Natural killer cell treated with Interleukin-12 subunit alpha and Interleukin-12 subunit beta and Interleukin-15 and Interleukin-18, amount 100 ng/mL, for 72 hours (primary cell): ENCODE measurements around the gene PROZ. TPM values are rescaled to one million over a fixed set of nuclear protein-coding genes. Genes with fewer than 3 reads are reported as not detected.

Experiments
- ATAC-seq, 2 donors: fragments of 150-1000 bp; cut with Tn5 transposase in 1 of 2; sonication (Bioruptor Pico), chemical (Tn5 transposase) in 1 of 2; 2 replicates each; pipeline ENCODE4 v1.10.0; 2021
- DNase-seq: peaks from one replicate; pipeline ENCODE4 v3.0.0; 2022; ENCODE audit warnings: low spot score
- H3K27ac Mint-ChIP-seq, 2 donors: 1 replicate in 1 of 2; 2 replicates in 1 of 2; pipeline ENCODE4 v1.8.0; 2022; ENCODE audit warnings: mixed read lengths in 2 of 2, mild to moderate bottlenecking in 1 of 2, moderate library complexity in 1 of 2
- H3K27me3 Mint-ChIP-seq, 2 donors: 1 replicate in 1 of 2; 2 replicates in 1 of 2; pipeline ENCODE4 v1.8.0; 2022; ENCODE audit warnings: mixed read lengths in 2 of 2
- H3K36me3 Mint-ChIP-seq: one replicate; pipeline ENCODE4 v1.8.0; 2022; ENCODE audit warnings: mixed read lengths
- H3K4me1 Mint-ChIP-seq, 2 donors: 1 replicate in 1 of 2; 2 replicates in 1 of 2; pipeline ENCODE4 v1.8.0; 2022; ENCODE audit warnings: low read depth in 2 of 2, mixed read lengths in 2 of 2, mild to moderate bottlenecking in 1 of 2
- H3K4me3 Mint-ChIP-seq: one replicate; pipeline ENCODE4 v1.8.0; 2022; ENCODE audit warnings: mixed read lengths
- H3K9me3 Mint-ChIP-seq: 2 replicates; pipeline ENCODE4 v1.8.0; 2022; ENCODE audit warnings: mixed read lengths
- total RNA-seq, 2 donors: library from RNA; stranded (reverse); gene quantifications; one replicate each; pipeline ENCODE4 v1.2.3, GENCODE V29; 2022

The PROZ gene
- total RNA-seq, 2 donors from 2014 or later, result not detected

GRCh38 chr13:113124211-113124970 is 34.1 kb upstream of the PROZ start:
- H3K4me1 Mint-ChIP-seq, result no peaks in the 10 kb centered on the region
- no peaks in the 10 kb centered on the region for H3K9me3 Mint-ChIP-seq
- H3K4me3 Mint-ChIP-seq, result no peak overlapping the region
- no peak overlapping the region for H3K27ac Mint-ChIP-seq
- H3K36me3 Mint-ChIP-seq, result no peaks in the 10 kb centered on the region
- DNase-seq (no peak), ATAC-seq (no peak)
- H3K27me3 Mint-ChIP-seq, result peaks cover 14 to 18% of the 10 kb centered on the region in 2 donors

DNA sequence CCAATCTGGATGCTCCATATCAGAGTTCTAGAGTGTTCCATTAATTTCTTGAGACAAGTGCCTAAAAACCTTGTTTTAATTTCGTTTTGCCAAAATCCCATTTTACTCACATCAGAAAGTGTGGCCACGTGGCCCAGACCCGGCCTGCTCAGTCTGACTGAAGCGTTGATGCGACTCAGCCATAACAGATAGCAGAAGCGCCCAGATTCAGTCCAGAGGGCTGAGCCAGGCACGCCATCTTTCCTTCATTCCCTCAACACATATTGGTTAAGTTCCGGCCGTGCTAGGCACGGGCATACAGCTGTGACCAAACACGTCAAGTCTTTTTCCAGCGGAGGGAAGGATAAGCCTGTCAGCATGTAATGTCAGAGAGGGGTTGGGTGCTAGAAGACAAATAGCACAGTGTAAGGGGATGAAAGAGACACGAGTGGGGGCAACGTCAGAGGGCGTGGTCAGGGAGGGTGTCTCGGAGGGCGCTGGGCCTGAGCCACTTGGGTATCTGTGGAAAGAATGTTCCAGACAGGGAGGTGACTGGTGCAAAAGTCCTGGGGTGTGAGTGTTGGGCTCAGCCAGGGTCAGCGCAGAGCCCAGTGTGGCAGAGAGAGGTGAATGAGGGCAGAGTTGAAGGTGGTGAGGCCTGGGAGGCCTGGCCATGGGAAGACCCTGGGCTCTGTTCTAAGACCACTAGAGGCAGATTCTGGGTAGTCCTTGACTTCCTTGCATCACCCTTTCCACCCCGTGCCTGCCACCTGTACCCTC is 32.8 kb upstream of the PROZ start:
- ATAC-seq (no peak), DNase-seq (no peak)
- H3K27ac Mint-ChIP-seq, result no peak overlapping the region
- no peak overlapping the region for H3K4me3 Mint-ChIP-seq
- no peaks in the 10 kb centered on the region for H3K9me3 Mint-ChIP-seq
- H3K4me1 Mint-ChIP-seq, result peaks cover 0 to 4% of the 10 kb centered on the region in 2 donors
- H3K27me3 Mint-ChIP-seq, result peaks cover 14 to 18% of the 10 kb centered on the region in 2 donors
- no peaks in the 10 kb centered on the region for H3K36me3 Mint-ChIP-seq

DNA sequence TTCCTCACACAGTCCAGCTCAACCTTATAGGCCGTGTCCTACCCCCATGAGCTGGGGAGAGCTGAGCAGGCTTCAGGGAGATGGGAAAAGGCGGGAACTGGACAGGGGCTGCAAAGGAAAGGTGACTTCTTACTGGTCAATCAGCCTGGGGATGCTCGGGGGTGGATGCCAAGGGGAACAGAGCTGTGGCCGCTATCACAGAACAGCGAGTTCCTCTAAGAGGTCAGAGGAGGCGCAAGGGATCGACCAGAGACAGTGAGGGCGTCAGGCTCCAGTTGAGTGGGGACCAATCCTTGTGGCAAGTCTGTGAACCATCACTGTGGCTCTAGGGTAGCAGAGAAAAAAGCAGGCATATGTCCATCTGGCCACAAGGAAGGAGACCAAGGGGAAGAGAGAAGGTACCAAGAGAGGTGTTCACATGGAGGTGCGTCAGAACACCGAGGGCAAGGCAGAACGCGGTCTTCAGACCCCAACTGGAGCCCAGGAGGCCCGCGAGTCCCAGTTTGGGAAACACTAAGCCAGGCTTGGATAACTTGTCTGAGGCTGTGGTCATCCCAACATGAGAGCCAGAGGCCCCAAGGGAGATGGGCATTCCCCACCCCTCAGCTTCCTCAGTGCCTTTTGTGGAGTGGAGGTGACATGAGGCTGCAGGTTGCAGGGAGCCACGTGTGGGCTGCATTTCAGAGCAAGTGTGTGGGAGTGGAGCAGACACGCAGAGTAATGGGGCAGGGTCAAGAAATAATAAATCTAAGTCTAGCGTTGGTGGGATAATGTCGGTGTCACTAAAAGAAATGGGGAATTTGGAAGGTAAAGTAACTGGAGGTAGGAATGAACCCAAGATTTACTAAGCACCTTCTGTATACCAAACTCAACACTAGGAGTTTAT is 31.9 kb upstream of the PROZ start:
- no peak overlapping the region for H3K27ac Mint-ChIP-seq
- DNase-seq, result no peak
- H3K36me3 Mint-ChIP-seq, result no peaks in the 10 kb centered on the region
- peaks cover 14 to 18% of the 10 kb centered on the region in 2 donors for H3K27me3 Mint-ChIP-seq
- no peak for ATAC-seq
- H3K4me3 Mint-ChIP-seq, result no peak overlapping the region
- peaks cover 0 to 4% of the 10 kb centered on the region in 2 donors for H3K4me1 Mint-ChIP-seq
- no peaks in the 10 kb centered on the region for H3K9me3 Mint-ChIP-seq

DNA sequence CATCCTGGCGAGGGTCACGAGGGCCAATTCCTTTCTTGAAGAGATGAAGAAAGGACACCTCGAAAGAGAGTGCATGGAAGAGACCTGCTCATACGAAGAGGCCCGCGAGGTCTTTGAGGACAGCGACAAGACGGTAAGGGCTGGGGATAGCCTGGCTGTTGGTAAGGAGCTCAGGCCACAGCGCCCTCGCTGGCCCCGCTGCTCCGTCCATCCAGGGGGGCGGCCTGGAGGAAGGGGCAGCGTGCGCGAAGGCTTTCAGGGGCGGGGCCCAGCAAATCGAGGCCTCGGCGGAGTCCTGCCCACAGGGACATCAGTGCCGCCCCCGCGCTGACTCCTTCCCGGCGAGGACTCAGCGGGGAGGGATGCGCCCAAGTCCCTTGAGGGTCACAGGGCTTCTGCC is 29.0 kb upstream of the PROZ start:
- peaks cover 0 to 4% of the 10 kb centered on the region in 2 donors for H3K4me1 Mint-ChIP-seq
- peaks cover 15 to 22% of the 10 kb centered on the region in 2 donors for H3K27me3 Mint-ChIP-seq
- no peaks in the 10 kb centered on the region for H3K36me3 Mint-ChIP-seq
- H3K4me3 Mint-ChIP-seq, result no peak overlapping the region
- H3K9me3 Mint-ChIP-seq, result no peaks in the 10 kb centered on the region
- DNase-seq (no peak), ATAC-seq (peak in 1 of 2 donors; percentile 15)
- no peak overlapping the region for H3K27ac Mint-ChIP-seq

DNA sequence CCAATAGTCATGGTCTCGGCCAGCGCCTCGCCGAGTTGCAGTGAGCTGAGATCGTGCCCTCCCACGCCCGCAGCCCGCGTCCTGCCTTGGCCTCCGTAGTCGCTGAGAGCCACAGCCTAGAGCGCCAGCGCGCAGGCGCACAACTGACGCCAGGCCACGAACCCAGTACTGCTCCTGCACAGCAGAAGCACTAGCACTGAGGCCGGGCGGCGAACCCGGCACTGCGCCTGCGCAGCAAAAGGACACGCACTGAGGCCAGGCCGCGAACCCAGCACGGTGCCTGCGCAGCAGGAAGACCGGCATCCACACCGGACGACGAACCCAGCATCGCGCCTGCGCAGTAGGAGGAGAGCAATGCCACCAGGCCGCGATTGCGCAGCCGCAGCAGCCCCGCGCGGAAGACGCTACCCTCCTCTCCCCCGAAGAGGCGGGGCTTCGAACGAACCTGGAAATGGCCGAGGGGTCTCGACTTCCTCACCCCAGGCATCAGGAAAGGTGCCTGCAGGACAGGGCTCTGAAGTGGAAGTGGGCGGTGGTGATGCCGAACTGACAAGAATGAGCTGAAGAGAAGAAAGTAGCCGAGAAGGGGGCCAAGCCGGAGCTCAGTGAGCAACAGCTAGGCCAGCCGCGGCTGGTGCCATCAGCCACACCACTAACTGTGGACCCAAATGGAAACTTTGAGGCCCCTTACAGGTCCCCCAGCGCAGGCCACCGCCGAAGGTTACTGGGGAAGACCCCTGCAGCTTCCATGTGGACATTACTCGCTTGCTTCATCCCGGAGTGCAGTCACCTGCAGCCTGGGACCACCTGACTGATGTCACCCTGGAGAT is 28.3 kb upstream of the PROZ start:
- DNase-seq, result no peak

DNA sequence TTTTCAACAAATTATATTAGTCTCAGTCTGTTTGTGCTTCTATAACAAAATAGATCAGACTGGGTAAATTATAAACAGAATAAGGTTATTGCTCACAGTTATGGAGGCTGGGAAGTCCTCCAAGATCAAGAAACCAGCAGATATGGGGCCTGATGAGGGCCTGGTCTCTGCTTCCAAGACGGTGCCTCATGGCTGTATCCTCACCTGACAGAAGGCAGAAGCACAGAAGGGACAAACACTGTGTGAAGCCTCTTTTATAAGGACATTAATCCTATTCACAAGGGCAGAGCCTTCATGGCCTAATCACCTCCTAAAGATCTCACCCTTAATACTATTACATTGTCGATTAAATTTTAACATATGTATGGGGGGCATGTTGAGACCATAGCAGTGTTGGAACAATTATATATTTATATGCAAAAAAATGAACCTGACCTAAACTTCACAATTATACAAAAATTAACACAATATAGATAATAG is 23.1 kb upstream of the PROZ start:
- DNase-seq (no peak), ATAC-seq (no peak)
- H3K9me3 Mint-ChIP-seq, result no peaks in the 10 kb centered on the region
- no peak overlapping the region for H3K4me3 Mint-ChIP-seq
- no peaks in the 10 kb centered on the region for H3K4me1 Mint-ChIP-seq
- H3K36me3 Mint-ChIP-seq, result no peaks in the 10 kb centered on the region
- H3K27me3 Mint-ChIP-seq, result peaks cover 4 to 13% of the 10 kb centered on the region in 2 donors
- H3K27ac Mint-ChIP-seq, result no peak overlapping the region

More for the DNA sequence above, 28.3 kb upstream of the PROZ start:
- Mint-ChIP-seq H3K4me3 (no peak overlapping the region), H3K9me3 (no peaks in the 10 kb centered on the region), H3K27ac (no peak overlapping the region), H3K27me3 (peaks cover 15 to 22% of the 10 kb centered on the region in 2 donors), H3K36me3 (no peaks in the 10 kb centered on the region), H3K4me1 (peaks cover 0 to 4% of the 10 kb centered on the region in 2 donors)
- ATAC-seq, result peak in 1 of 2 donors; percentile 86

DNA sequence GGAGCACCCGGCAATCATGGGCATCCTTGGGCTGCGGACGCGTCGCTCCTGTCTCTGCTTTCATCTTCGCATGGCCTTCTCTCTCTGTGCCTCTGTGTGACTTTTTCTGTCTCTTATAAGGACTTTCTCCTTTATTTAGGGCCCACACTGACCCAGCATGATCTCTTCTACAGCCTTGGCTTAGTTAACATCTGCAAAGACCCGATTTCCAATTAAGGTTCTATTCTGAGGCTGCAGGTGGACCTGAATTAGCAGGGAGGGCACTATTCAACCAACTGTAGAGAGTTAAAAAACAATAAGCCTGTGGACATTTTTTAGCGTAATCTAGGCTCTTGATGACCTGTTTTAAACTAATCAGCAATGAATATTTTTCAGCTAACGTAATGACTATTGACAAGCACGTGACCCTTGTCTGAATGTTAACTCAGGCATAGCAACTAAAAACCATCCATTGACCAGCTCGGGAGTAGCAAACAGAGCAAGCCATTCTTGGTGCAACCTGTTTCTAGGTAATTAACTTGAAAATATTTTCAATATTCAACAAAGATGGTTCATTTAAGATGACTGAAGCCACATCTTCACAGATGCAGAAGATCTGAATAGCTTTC is 20.7 kb upstream of the PROZ start:
- H3K9me3 Mint-ChIP-seq, result no peaks in the 10 kb centered on the region

DNA sequence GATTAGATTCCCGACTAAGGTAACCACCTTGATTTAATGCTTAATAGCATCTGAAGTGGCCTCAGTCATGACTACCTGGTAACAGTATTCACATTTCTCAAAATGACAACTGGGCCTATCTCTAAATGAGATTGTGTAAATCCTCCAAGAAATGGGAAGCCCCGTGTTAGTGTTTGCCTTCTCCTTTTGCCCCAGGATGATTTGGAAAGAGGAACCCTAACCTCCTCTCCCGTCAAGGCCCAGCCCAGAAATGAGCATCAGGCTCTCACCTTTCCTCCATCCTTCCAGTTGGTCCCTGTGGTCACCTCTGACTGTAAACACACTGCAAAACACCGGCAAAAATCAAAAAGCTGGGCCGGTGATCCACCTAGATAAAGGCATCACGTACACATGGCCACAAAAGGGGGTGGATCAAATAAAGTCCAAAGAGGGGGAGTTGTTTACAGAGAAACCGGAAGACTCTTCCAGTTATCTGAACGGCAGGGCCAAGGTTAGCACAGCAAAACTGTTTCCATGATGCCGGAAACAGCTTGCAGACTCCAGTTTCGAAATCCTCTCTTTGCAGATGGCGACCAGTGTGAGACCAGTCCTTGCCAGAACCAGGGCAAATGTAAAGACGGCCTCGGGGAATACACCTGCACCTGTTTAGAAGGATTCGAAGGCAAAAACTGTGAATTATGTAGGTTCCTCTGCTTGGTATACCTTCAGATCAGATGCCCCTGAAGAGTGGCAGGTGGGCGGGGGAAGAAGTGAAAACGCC is 19.5 kb upstream of the PROZ start:
- no peaks in the 10 kb centered on the region for H3K4me1 Mint-ChIP-seq

More for the DNA sequence above, 20.7 kb upstream of the PROZ start:
- no peak for ATAC-seq
- no peak for DNase-seq
- Mint-ChIP-seq H3K27me3 (peaks cover 4 to 7% of the 10 kb centered on the region in 2 donors), H3K4me3 (no peak overlapping the region), H3K27ac (no peak overlapping the region), H3K36me3 (no peaks in the 10 kb centered on the region), H3K4me1 (no peaks in the 10 kb centered on the region)

DNA sequence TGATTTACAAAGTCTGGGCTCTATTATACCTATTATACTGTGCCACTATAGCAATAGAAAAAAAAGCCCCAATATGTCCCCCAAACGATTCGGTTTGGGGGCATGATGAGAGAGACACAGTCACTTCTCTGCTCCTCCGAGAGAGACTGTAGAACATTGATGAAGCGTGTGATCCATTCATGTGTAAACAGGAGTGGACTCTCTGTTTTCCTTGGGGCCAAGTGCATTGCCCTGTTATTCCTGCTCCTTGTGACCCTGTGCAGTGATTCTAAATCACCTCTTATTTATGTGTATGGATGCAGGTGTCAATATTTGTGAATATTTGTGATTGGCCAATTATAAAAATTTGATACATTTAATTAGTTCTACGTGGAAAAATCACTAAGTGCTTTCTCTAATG is 18.9 kb upstream of the PROZ start:
- Mint-ChIP-seq H3K27me3 (peaks cover 4 to 5% of the 10 kb centered on the region in 2 donors), H3K4me3 (no peak overlapping the region), H3K4me1 (no peaks in the 10 kb centered on the region), H3K9me3 (no peaks in the 10 kb centered on the region), H3K36me3 (no peaks in the 10 kb centered on the region), H3K27ac (no peak overlapping the region)
- ATAC-seq (no peak), DNase-seq (no peak)

More for the DNA sequence above, 19.5 kb upstream of the PROZ start:
- no peak for DNase-seq
- Mint-ChIP-seq H3K4me3 (no peak overlapping the region), H3K27me3 (peaks cover 4 to 5% of the 10 kb centered on the region in 2 donors), H3K36me3 (no peaks in the 10 kb centered on the region), H3K9me3 (no peaks in the 10 kb centered on the region), H3K27ac (no peak overlapping the region)
- ATAC-seq, result no peak

DNA sequence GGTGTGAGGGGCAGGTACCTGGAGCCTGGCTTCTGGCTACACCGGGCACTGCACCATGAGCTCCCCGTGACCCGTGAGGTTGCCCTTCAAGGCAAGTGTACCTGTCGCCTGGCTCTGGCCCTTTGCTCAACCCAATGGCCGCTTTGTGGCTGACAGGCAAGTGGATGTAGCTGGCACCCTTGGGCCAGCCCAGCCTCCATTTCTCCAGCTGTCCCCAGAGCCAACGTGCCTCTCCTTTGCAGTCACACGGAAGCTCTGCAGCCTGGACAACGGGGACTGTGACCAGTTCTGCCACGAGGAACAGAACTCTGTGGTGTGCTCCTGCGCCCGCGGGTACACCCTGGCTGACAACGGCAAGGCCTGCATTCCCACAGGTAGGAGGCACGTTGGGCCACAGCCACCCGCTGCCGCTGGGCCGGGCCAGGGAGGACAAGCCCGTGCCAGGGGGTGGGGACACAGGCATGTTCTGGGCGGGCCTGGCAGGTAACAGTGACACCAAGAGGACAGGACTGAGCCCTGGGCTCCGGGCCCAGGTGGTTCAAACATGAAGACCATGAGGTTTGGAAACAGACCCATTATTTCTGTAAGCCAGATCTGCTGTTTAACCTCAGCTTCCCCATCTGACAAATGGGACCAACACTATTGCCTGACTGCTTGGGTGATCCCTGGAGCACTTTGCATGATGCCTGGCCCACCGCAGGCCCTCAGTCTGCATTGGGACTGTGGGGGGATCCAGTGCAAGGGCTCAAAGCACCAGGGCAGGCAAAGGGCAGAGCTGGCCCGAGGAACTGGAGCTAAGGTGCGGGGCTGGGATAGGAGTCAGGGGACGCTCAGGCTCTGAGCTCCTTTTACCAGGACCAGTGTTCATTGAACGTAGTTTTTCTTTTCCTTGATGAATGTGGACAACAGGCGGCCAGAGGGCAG is 17.5 kb upstream of the PROZ start:
- no peak overlapping the region for H3K4me3 Mint-ChIP-seq
- ATAC-seq, result no peak
- H3K36me3 Mint-ChIP-seq, result no peaks in the 10 kb centered on the region
- no peak for DNase-seq
- H3K4me1 Mint-ChIP-seq, result no peaks in the 10 kb centered on the region
- H3K27ac Mint-ChIP-seq, result no peak overlapping the region
- H3K27me3 Mint-ChIP-seq, result peaks cover 1 to 5% of the 10 kb centered on the region in 2 donors
- no peaks in the 10 kb centered on the region for H3K9me3 Mint-ChIP-seq

DNA sequence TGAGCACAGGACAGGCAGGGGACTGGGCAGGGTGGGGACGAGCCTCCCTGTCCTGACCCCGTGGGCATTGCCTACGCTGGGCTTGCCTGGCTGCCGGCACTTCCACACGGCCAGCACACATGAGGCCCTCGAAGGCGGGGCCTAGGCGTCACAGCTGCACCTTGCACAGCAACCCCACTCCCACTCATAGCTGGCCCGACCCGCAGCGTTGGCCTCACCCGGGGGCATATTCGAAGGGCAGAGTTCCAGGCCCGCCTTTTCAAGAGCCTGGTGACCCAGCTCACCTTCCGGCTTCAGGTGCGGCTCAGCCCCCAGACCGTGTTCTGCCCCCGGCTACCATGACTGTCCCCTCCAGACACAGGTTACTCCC is 16.9 kb upstream of the PROZ start:
- ATAC-seq, result no peak

More for the DNA sequence above, 16.9 kb upstream of the PROZ start:
- H3K9me3 Mint-ChIP-seq, result no peaks in the 10 kb centered on the region
- no peaks in the 10 kb centered on the region for H3K36me3 Mint-ChIP-seq
- no peak for DNase-seq
- H3K27me3 Mint-ChIP-seq, result peaks cover 0 to 5% of the 10 kb centered on the region in 2 donors
- no peak overlapping the region for H3K4me3 Mint-ChIP-seq
- no peak overlapping the region for H3K27ac Mint-ChIP-seq
- no peaks in the 10 kb centered on the region for H3K4me1 Mint-ChIP-seq
